GM18517 (cell line): ENCODE data around the gene ICOSLG.
"Not testable (repeated sequence)": the region's sequence is repeated elsewhere in the genome, so short reads cannot be mapped to it uniquely, and the experiment has no call there.

Experiments
- ATAC-seq: cut with Tn5 transposase; IDR thresholded peaks from one replicate; pipeline ENCODE4 v1.9.1; 2021; ENCODE audit warnings: mild to moderate bottlenecking, moderate library complexity; ENCODE audit not compliant: unreplicated experiment

The ICOSLG gene

GRCh38 chr21:44265734-44266270 is 25.1 kb upstream of the ICOSLG start:
- no peak for ATAC-seq

- no peak for ATAC-seq
These were observed 23.0 kb upstream of the ICOSLG start for GRCh38 chr21:44263768-44264167.

- no peak for ATAC-seq
These were observed 22.5 kb upstream of the ICOSLG start for GRCh38 chr21:44263221-44263760.

GRCh38 chr21:44262338-44263056 is 21.8 kb upstream of the ICOSLG start:
- ATAC-seq, result no peak

- ATAC-seq, result no peak
These were observed 21.0 kb upstream of the ICOSLG start, which contains the start of gene DNMT3L for GRCh38 chr21:44261675-44262295. Gene DNMT3L (minus strand): TSS chr21:44261897. CDS start chr21:44261259, 638 bp downstream.

GRCh38 chr21:44260791-44261631 is 20.3 kb upstream of the ICOSLG start:
- no peak for ATAC-seq

- no peak for ATAC-seq
These were observed 19.3 kb upstream of the ICOSLG start for GRCh38 chr21:44260066-44260465.

GRCh38 chr21:44259082-44259705 is 18.5 kb upstream of the ICOSLG start:
- ATAC-seq, result no peak

GRCh38 chr21:44258056-44258725 is 17.4 kb upstream of the ICOSLG start:
- ATAC-seq, result no peak

- ATAC-seq, result no peak
These were observed 14.8 kb upstream of the ICOSLG start for GRCh38 chr21:44255511-44255981.

- ATAC-seq, result no peak
These were observed 13.3 kb upstream of the ICOSLG start for GRCh38 chr21:44253832-44254710.

GRCh38 chr21:44249204-44250037 is 8.7 kb upstream of the ICOSLG start:
- ATAC-seq, result not testable (repeated sequence)

GRCh38 chr21:44247904-44248303 is 7.2 kb upstream of the ICOSLG start:
- not testable (repeated sequence) for ATAC-seq

GRCh38 chr21:44243980-44244379 is 3.2 kb upstream of the ICOSLG start:
- peak; percentile 71 for ATAC-seq

GRCh38 chr21:44241281-44241680 is 538 bp upstream of the ICOSLG start:
- not testable (repeated sequence) for ATAC-seq

GRCh38 chr21:44240353-44240752 is 390 bp downstream of the ICOSLG start:
- not testable (repeated sequence) for ATAC-seq

GRCh38 chr21:44229561-44229960 is 11.2 kb downstream of the ICOSLG start:
- ATAC-seq, result not testable (repeated sequence)

GRCh38 chr21:44228109-44228508 is 12.6 kb downstream of the ICOSLG start:
- ATAC-seq, result not testable (repeated sequence)
